ENCODE results near the gene PPP1R1C.

DNA sequence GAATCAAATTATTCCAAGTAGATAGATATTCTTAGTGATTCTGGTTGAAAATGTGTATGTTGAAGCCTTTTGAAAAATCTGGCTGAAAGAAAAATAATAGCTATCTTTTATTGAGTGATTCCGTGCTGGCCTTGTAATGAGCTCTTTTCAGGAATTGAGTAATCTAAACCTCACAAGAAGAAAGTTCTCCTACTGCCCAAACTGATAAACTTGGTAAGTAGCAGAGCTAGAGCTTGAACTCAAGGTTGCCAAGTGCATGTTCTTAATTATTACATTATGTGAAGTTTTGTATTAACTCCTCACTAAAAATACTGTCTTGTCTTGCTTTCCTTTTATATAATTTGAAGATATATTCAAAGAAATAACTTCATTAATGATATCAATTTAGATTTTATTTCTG is 1.6 kb upstream of the PPP1R1C start:
- no peak for TF ChIP-seq POLR2A (IDR thresholded peaks at IDR 0.05; ENCODE audit: low read depth)
- TF ChIP-seq, protein P1, sequence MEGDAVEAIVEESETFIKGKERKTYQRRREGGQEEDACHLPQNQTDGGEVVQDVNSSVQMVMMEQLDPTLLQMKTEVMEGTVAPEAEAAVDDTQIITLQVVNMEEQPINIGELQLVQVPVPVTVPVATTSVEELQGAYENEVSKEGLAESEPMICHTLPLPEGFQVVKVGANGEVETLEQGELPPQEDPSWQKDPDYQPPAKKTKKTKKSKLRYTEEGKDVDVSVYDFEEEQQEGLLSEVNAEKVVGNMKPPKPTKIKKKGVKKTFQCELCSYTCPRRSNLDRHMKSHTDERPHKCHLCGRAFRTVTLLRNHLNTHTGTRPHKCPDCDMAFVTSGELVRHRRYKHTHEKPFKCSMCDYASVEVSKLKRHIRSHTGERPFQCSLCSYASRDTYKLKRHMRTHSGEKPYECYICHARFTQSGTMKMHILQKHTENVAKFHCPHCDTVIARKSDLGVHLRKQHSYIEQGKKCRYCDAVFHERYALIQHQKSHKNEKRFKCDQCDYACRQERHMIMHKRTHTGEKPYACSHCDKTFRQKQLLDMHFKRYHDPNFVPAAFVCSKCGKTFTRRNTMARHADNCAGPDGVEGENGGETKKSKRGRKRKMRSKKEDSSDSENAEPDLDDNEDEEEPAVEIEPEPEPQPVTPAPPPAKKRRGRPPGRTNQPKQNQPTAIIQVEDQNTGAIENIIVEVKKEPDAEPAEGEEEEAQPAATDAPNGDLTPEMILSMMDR (IDR thresholded peaks at IDR 0.05): no peak

Measured in esophagus muscularis mucosa (tissue), 3 donors.